Sigmoid colon (tissue), 3 donors: ENCODE results near the gene OTOP2.

Experiments
- CTCF ChIP-seq, 4 experiments: fragments of 450-650 bp in 3 of 4; fragments of 200-600 bp in 1 of 4; IDR thresholded peaks; one replicate each; pipeline ENCODE4 v1.5.1; 2016 to 2019; ENCODE audit warnings: antibody characterized with exemption in 4 of 4, mild to moderate bottlenecking in 3 of 4, moderate library complexity in 2 of 4
- POLR2A ChIP-seq, 2 donors: fragments of 450-650 bp; IDR thresholded peaks; one replicate each; pipeline ENCODE4 v1.6.1; 2016; ENCODE audit warnings: antibody characterized with exemption in 2 of 2, mild to moderate bottlenecking in 2 of 2, moderate library complexity in 2 of 2

GRCh38 chr17:74878658-74879057 lies 45.4 kb upstream of the OTOP2 start:
- TF ChIP-seq CTCF (IDR thresholded peaks at IDR 0.05) = no peak
- TF ChIP-seq POLR2A (IDR thresholded peaks at IDR 0.05) = no peak
